Measurements from ENCODE around the gene GAMT.

The GAMT gene

DNA sequence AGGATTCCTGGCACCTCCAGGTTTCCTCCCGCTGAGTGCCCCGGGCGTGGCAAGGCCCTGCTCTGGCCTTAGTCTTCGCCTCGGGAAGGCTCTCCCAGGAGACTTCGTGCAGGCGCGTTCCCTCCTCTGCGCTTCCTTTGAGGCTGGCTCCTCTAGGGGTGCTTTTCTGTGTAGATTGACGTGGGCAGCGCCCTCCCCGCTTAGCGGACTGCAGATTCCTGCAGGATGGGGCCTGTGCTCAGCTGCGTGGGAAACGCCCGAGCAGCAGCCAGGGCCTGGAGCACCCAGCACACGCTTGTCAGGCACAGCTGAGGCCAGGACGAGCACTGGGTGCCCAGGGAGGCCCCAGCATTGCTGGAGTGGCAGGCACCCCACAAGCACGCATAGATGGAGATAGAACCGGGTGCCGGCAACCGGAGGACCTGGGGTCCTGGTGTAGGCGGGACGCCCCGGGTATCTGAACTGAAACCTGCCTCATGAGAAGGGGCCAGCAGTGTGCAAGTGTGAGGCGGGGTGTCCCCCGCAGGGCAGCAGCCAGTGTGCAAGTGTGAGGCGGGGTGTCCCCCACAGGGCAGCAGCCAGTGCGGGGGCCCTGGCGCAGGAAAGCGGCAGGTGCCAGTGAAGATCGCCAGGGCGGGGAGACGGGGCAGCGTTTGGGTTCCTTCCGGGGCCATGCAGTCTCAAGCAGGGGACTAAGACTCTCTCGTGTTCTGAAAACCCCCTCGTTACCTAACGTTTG is 14.2 kb downstream of the GAMT start:
- Histone ChIP-seq H2BK12ac (ENCODE audit: low read length) (no peak overlapping the region), H3K4me3 (ENCODE audit: low read depth, low read length) (no peak overlapping the region), H3K79me1 (ENCODE audit: low read length) (peaks cover 7% of the 10 kb centered on the region), H4K12ac (ENCODE audit: low read depth, low read length) (no peak overlapping the region), H3K18ac (ENCODE audit: low read length) (no peak overlapping the region), H4K91ac (ENCODE audit: low read depth, low read length) (no peak overlapping the region), H3K36me3 (ENCODE audit: control insufficient read depth in 1 of 2, insufficient read depth in 2 of 2, low read length in 2 of 2) (peaks cover 18 to 29% of the 10 kb centered on the region in 2 experiments), H3K9me3 (ENCODE audit: insufficient read depth, low read depth, low read length) (peaks cover 8% of the 10 kb centered on the region), H3K4ac (ENCODE audit: low read depth, low read length) (no peak overlapping the region), H2BK5ac (ENCODE audit: low read depth, low read length, poor library complexity) (no peak overlapping the region), H4K8ac (ENCODE audit: low read depth, low read length) (no peak overlapping the region), H2BK120ac (ENCODE audit: insufficient read depth, low read length, poor library complexity) (no peak overlapping the region), H3K14ac (ENCODE audit: low read length) (no peak overlapping the region), H3K79me2 (ENCODE audit: control insufficient read depth, insufficient read depth, low read length, poor library complexity) (peaks cover 7% of the 10 kb centered on the region), H3K4me1 (ENCODE audit: control insufficient read depth in 1 of 2, insufficient read depth in 2 of 2, low read length in 2 of 2) (peaks cover 0 to 2% of the 10 kb centered on the region in 2 experiments), H3K27ac (ENCODE audit: low read depth, low read length) (no peak overlapping the region), H3K4me2 (ENCODE audit: low read length) (no peak overlapping the region), H2AFZ (ENCODE audit: insufficient read depth, low read length, poor library complexity) (no peak overlapping the region), H3K27me3 (ENCODE audit: insufficient read depth, low read length) (no peaks in the 10 kb centered on the region), H3K9ac (ENCODE audit: low read length) (no peak overlapping the region), H3K23ac (ENCODE audit: low read length) (no peak overlapping the region), H2AK5ac (ENCODE audit: low read length) (no peak overlapping the region)
- no CpG with 5 or more reads among the region's 39 CpGs for WGBS (ENCODE audit: extremely low coverage, insufficient coverage, insufficient read length)
- DNase-seq: no peak

GRCh38 chr19:1385816-1386215 is 15.5 kb downstream of the GAMT start:
- Histone ChIP-seq H2BK12ac (ENCODE audit: low read length) (no peak overlapping the region), H3K23ac (ENCODE audit: low read length) (no peak overlapping the region), H4K12ac (ENCODE audit: low read depth, low read length) (no peak overlapping the region), H4K91ac (ENCODE audit: low read depth, low read length) (no peak overlapping the region), H3K4ac (ENCODE audit: low read depth, low read length) (no peak overlapping the region), H3K4me1 (ENCODE audit: control insufficient read depth in 1 of 2, insufficient read depth in 2 of 2, low read length in 2 of 2) (peaks cover 0 to 2% of the 10 kb centered on the region in 2 experiments), H3K18ac (ENCODE audit: low read length) (no peak overlapping the region), H2AFZ (ENCODE audit: insufficient read depth, low read length, poor library complexity) (no peak overlapping the region), H3K4me2 (ENCODE audit: low read length) (no peak overlapping the region), H3K27ac (ENCODE audit: low read depth, low read length) (no peak overlapping the region), H3K4me3 (ENCODE audit: low read depth, low read length) (no peak overlapping the region), H3K14ac (ENCODE audit: low read length) (no peak overlapping the region), H3K79me2 (ENCODE audit: control insufficient read depth, insufficient read depth, low read length, poor library complexity) (peaks cover 7% of the 10 kb centered on the region), H3K36me3 (ENCODE audit: control insufficient read depth in 1 of 2, insufficient read depth in 2 of 2, low read length in 2 of 2) (peaks cover 13 to 25% of the 10 kb centered on the region in 2 experiments), H3K9ac (ENCODE audit: low read length) (no peak overlapping the region), H3K9me3 (ENCODE audit: insufficient read depth, low read depth, low read length) (peaks cover 6% of the 10 kb centered on the region), H3K79me1 (ENCODE audit: low read length) (peaks cover 7% of the 10 kb centered on the region), H3K27me3 (ENCODE audit: insufficient read depth, low read length) (no peaks in the 10 kb centered on the region), H2AK5ac (ENCODE audit: low read length) (no peak overlapping the region), H2BK120ac (ENCODE audit: insufficient read depth, low read length, poor library complexity) (no peak overlapping the region), H2BK5ac (ENCODE audit: low read depth, low read length, poor library complexity) (no peak overlapping the region), H4K8ac (ENCODE audit: low read depth, low read length) (no peak overlapping the region)
- DNase-seq: no peak
- WGBS (ENCODE audit: extremely low coverage, insufficient coverage, insufficient read length): no CpG with 5 or more reads among the region's 3 CpGs

- no peak overlapping the region for H3K27ac ChIP-seq (ENCODE audit: low read depth, low read length)
- peak overlapping the region; percentile 91 for H3K9ac ChIP-seq (ENCODE audit: low read length)
- H3K14ac ChIP-seq (ENCODE audit: low read length): no peak overlapping the region
- peaks cover 11 to 21% of the 10 kb centered on the region in 2 experiments for H3K36me3 ChIP-seq (ENCODE audit: control insufficient read depth in 1 of 2, insufficient read depth in 2 of 2, low read length in 2 of 2)
- H3K79me2 ChIP-seq (ENCODE audit: control insufficient read depth, insufficient read depth, low read length, poor library complexity): peaks cover 7% of the 10 kb centered on the region
- peak in 1 of 2 donors; percentile 20 for DNase-seq
- H2BK5ac ChIP-seq (ENCODE audit: low read depth, low read length, poor library complexity): no peak overlapping the region
- peak overlapping the region; percentile 99 for H3K4me2 ChIP-seq (ENCODE audit: low read length)
- no peak overlapping the region for H4K8ac ChIP-seq (ENCODE audit: low read depth, low read length)
- no peaks in the 10 kb centered on the region for H3K27me3 ChIP-seq (ENCODE audit: insufficient read depth, low read length)
- no peak overlapping the region for H2AK5ac ChIP-seq (ENCODE audit: low read length)
- H3K4me1 ChIP-seq (ENCODE audit: control insufficient read depth in 1 of 2, insufficient read depth in 2 of 2, low read length in 2 of 2): peaks cover 0 to 2% of the 10 kb centered on the region in 2 experiments
- H3K18ac ChIP-seq (ENCODE audit: low read length): no peak overlapping the region
- no peak overlapping the region for H4K12ac ChIP-seq (ENCODE audit: low read depth, low read length)
- H3K4ac ChIP-seq (ENCODE audit: low read depth, low read length): peak overlapping the region; percentile 96
- H3K4me3 ChIP-seq (ENCODE audit: low read depth, low read length): peak overlapping the region; percentile 90
- H4K91ac ChIP-seq (ENCODE audit: low read depth, low read length): no peak overlapping the region
- H3K9me3 ChIP-seq (ENCODE audit: insufficient read depth, low read depth, low read length): peaks cover 6% of the 10 kb centered on the region
- H3K23ac ChIP-seq (ENCODE audit: low read length): no peak overlapping the region
- H2AFZ ChIP-seq (ENCODE audit: insufficient read depth, low read length, poor library complexity): no peak overlapping the region
- H2BK120ac ChIP-seq (ENCODE audit: insufficient read depth, low read length, poor library complexity): no peak overlapping the region
- WGBS (ENCODE audit: extremely low coverage, insufficient coverage, insufficient read length): no CpG with 5 or more reads among the region's 17 CpGs
- H2BK12ac ChIP-seq (ENCODE audit: low read length): no peak overlapping the region
- peaks cover 7% of the 10 kb centered on the region for H3K79me1 ChIP-seq (ENCODE audit: low read length)
These were observed 16.7 kb downstream of the GAMT start for GRCh38 chr19:1384478-1385110.

DNA sequence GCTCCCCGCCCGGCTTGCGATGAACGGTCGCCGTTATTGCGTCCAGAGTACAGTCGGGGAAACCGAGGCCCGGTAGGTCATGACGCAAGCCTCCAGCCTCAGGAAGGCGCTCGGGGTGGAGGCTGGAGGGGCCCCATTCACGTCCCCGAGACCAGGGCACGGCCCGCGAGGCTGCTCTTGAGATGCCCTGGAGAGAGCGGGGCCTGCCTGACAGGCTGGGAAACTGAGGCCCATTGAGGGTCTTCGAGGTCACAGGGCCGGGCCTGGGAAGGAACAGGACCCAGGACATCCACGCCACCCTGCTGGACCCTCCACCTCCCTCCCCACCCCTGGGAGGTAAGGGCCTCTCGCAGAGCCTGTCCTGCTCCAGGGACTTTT is 17.3 kb downstream of the GAMT start:
- Histone ChIP-seq H3K27me3 (ENCODE audit: insufficient read depth, low read length) (no peaks in the 10 kb centered on the region), H3K9me3 (ENCODE audit: insufficient read depth, low read depth, low read length) (peaks cover 5% of the 10 kb centered on the region), H3K18ac (ENCODE audit: low read length) (peak overlapping the region; percentile 90), H2AFZ (ENCODE audit: insufficient read depth, low read length, poor library complexity) (peak overlapping the region; percentile 89), H3K23ac (ENCODE audit: low read length) (no peak overlapping the region), H3K4ac (ENCODE audit: low read depth, low read length) (peak overlapping the region; percentile 96), H3K4me2 (ENCODE audit: low read length) (peak overlapping the region; percentile 99), H3K36me3 (ENCODE audit: control insufficient read depth in 1 of 2, insufficient read depth in 2 of 2, low read length in 2 of 2) (peaks cover 6 to 16% of the 10 kb centered on the region in 2 experiments), H2BK12ac (ENCODE audit: low read length) (no peak overlapping the region), H2AK5ac (ENCODE audit: low read length) (peak overlapping the region; percentile 98), H3K79me2 (ENCODE audit: control insufficient read depth, insufficient read depth, low read length, poor library complexity) (peaks cover 7% of the 10 kb centered on the region), H3K14ac (ENCODE audit: low read length) (peak overlapping the region; percentile 67), H4K91ac (ENCODE audit: low read depth, low read length) (peak overlapping the region; percentile 84), H2BK120ac (ENCODE audit: insufficient read depth, low read length, poor library complexity) (peak overlapping the region; percentile 52), H4K8ac (ENCODE audit: low read depth, low read length) (peak overlapping the region; percentile 96), H3K79me1 (ENCODE audit: low read length) (peaks cover 7% of the 10 kb centered on the region), H3K27ac (ENCODE audit: low read depth, low read length) (no peak overlapping the region), H4K12ac (ENCODE audit: low read depth, low read length) (peak overlapping the region; percentile 37), H3K4me1 (ENCODE audit: control insufficient read depth in 1 of 2, insufficient read depth in 2 of 2, low read length in 2 of 2) (peaks cover 0 to 2% of the 10 kb centered on the region in 2 experiments), H3K4me3 (ENCODE audit: low read depth, low read length) (peak overlapping the region; percentile 90), H2BK5ac (ENCODE audit: low read depth, low read length, poor library complexity) (no peak overlapping the region), H3K9ac (ENCODE audit: low read length) (peak overlapping the region; percentile 91)
- DNase-seq: no peak
- no CpG with 5 or more reads among the region's 23 CpGs for WGBS (ENCODE audit: extremely low coverage, insufficient coverage, insufficient read length)

All from trophoblast cell (in vitro differentiated cells and primary cell).